NCI-H2171 treated with DMSO at 0.1 percent for 48 hours (cell line): Measurements from ENCODE around the gene DGKG.

Experiments
- DNase-seq: peaks from one replicate; lab custom pipeline; 2025; lab: John Stamatoyannopoulos, UW

The DGKG gene

GRCh38 chr3:186361762-186362536 lies at the start of gene DGKG:
TSS of gene DGKG (minus strand) at chr3:186362234. CDS start at chr3:186320459, 41,775 bp downstream.
- no peak for DNase-seq

- no peak for DNase-seq
Measured at GRCh38 chr3:186411089-186411488, 49.1 kb upstream of the DGKG start.

GRCh38 chr3:186406669-186407635 lies 44.9 kb upstream of the DGKG start:
- DNase-seq = no peak

GRCh38 chr3:186401556-186401955 lies 39.5 kb upstream of the DGKG start:
- DNase-seq = no peak

GRCh38 chr3:186400662-186401061 lies 38.6 kb upstream of the DGKG start:
- no peak for DNase-seq

- DNase-seq = no peak
Measured at GRCh38 chr3:186400026-186400425, 38.0 kb upstream of the DGKG start.

GRCh38 chr3:186394566-186395217 lies 32.7 kb upstream of the DGKG start:
- DNase-seq = no peak

- no peak for DNase-seq
Measured at GRCh38 chr3:186386883-186387560, 25.0 kb upstream of the DGKG start.

GRCh38 chr3:186385856-186386602 lies 24.0 kb upstream of the DGKG start:
- no peak for DNase-seq

GRCh38 chr3:186383026-186383993 lies 21.3 kb upstream of the DGKG start:
- no peak for DNase-seq

GRCh38 chr3:186382217-186382885 lies 20.3 kb upstream of the DGKG start:
- no peak for DNase-seq

GRCh38 chr3:186381424-186382216 lies 19.6 kb upstream of the DGKG start:
- no peak for DNase-seq

GRCh38 chr3:186380622-186381380 lies 18.8 kb upstream of the DGKG start:
- no peak for DNase-seq

- DNase-seq = no peak
Measured at GRCh38 chr3:186375443-186375842, 13.4 kb upstream of the DGKG start.

- DNase-seq = no peak
Measured at GRCh38 chr3:186374376-186374775, 12.3 kb upstream of the DGKG start.

GRCh38 chr3:186369217-186369616 lies 7.2 kb upstream of the DGKG start:
- no peak for DNase-seq

- no peak for DNase-seq
Measured at GRCh38 chr3:186368717-186369116, 6.7 kb upstream of the DGKG start.

GRCh38 chr3:186368176-186368575 lies 6.1 kb upstream of the DGKG start:
- DNase-seq = no peak
